Mesenchymal stem cell (in vitro differentiated cells and primary cell): ENCODE measurements around the gene SYT15.

Experiments
- DNase-seq: peaks from one replicate; pipeline ENCODE4 v3.0.0-alpha.2; 2013
- H2AFZ ChIP-seq: one replicate; pipeline ENCODE4 v1.6.1; 2013; ENCODE audit warnings: low read depth, mild to moderate bottlenecking, control low read depth, inconsistent platforms, low read length, moderate library complexity
- H2AK5ac ChIP-seq: 2 replicates; pipeline ENCODE4 v1.6.1; 2013; ENCODE audit warnings: low read length, moderate library complexity, mild to moderate bottlenecking, inconsistent platforms; ENCODE audit not compliant: severe bottlenecking
- H2BK120ac ChIP-seq: one replicate; pipeline ENCODE4 v1.6.1; 2013; ENCODE audit warnings: low read depth, mild to moderate bottlenecking, inconsistent platforms, low read length, moderate library complexity
- H2BK12ac ChIP-seq, 2 experiments: one replicate each; pipeline ENCODE4 v1.6.1; 2013; ENCODE audit warnings: inconsistent platforms in 2 of 2, low read length in 2 of 2, mild to moderate bottlenecking in 2 of 2, moderate library complexity in 2 of 2, control low read depth in 1 of 2
- H2BK15ac ChIP-seq: one replicate; pipeline ENCODE4 v1.6.1; 2013; ENCODE audit warnings: mild to moderate bottlenecking, low read depth, inconsistent platforms; ENCODE audit not compliant: poor library complexity, severe bottlenecking
- H2BK5ac ChIP-seq: 2 replicates; pipeline ENCODE4 v1.6.1; 2013; ENCODE audit warnings: low read depth, mild to moderate bottlenecking, low read length, control low read depth, inconsistent platforms; ENCODE audit not compliant: poor library complexity, severe bottlenecking
- H3K14ac ChIP-seq, 2 experiments: one replicate each; pipeline ENCODE4 v1.6.1; 2013; ENCODE audit warnings: inconsistent platforms in 2 of 2, low read length in 2 of 2, control low read depth in 1 of 2, mild to moderate bottlenecking in 1 of 2, moderate library complexity in 1 of 2
- H3K18ac ChIP-seq, 2 experiments: one replicate each; pipeline ENCODE4 v1.6.1; 2013; ENCODE audit warnings: inconsistent platforms in 2 of 2, low read length in 2 of 2, control low read depth in 1 of 2, low read depth in 1 of 2, mild to moderate bottlenecking in 1 of 2
- H3K23ac ChIP-seq, 2 experiments: one replicate each; pipeline ENCODE4 v1.6.1; 2013; ENCODE audit warnings: inconsistent platforms in 2 of 2, low read length in 2 of 2, mild to moderate bottlenecking in 2 of 2, moderate library complexity in 2 of 2, control low read depth in 1 of 2
- H3K27ac ChIP-seq: 2 replicates; pipeline ENCODE4 v1.5.1; 2013; ENCODE audit warnings: mild to moderate bottlenecking, moderate library complexity, low read length, control low read depth, inconsistent platforms; ENCODE audit not compliant: poor library complexity, severe bottlenecking
- H3K27me3 ChIP-seq, 2 experiments: 2 replicates each; pipeline versions ENCODE4 v1.6.1 to v1.7.0; 2013; ENCODE audit warnings: low read length in 2 of 2, mild to moderate bottlenecking in 2 of 2, moderate library complexity in 2 of 2, control low read depth in 1 of 2, inconsistent platforms in 1 of 2; ENCODE audit not compliant: control insufficient read depth in 1 of 2, insufficient read depth in 1 of 2
- H3K36me3 ChIP-seq, 2 experiments: 2 replicates each; pipeline versions ENCODE4 v1.6.1 to v1.7.0; 2013; ENCODE audit warnings: low read length in 2 of 2, control low read depth in 1 of 2, inconsistent platforms in 1 of 2, low read depth in 1 of 2, mild to moderate bottlenecking in 1 of 2; ENCODE audit not compliant: insufficient read depth in 2 of 2, control insufficient read depth in 1 of 2
- H3K4ac ChIP-seq, 2 experiments: one replicate each; pipeline ENCODE4 v1.6.1; 2013; ENCODE audit warnings: inconsistent platforms in 2 of 2, low read length in 2 of 2, mild to moderate bottlenecking in 2 of 2, moderate library complexity in 2 of 2, control low read depth in 1 of 2, low read depth in 1 of 2
- H3K4me1 ChIP-seq: 2 replicates; pipeline ENCODE4 v1.6.1; 2013; ENCODE audit warnings: low read depth, low read length, control low read depth; ENCODE audit not compliant: control insufficient read depth, insufficient read depth
- H3K4me2 ChIP-seq: 2 replicates; pipeline ENCODE4 v1.6.1; 2013; ENCODE audit warnings: low read length, mild to moderate bottlenecking, inconsistent platforms; ENCODE audit not compliant: poor library complexity, severe bottlenecking
- H3K4me3 ChIP-seq, 2 experiments: 2 replicates each; pipeline versions ENCODE4 v1.5.1 to v1.7.0; 2013; ENCODE audit warnings: low read length in 2 of 2, mild to moderate bottlenecking in 2 of 2, control low read depth in 1 of 2, low read depth in 1 of 2; ENCODE audit not compliant: insufficient read depth in 1 of 2
- H3K79me1 ChIP-seq: replicated peaks from 2 replicates; pipeline ENCODE4 v1.6.1; 2013; ENCODE audit warnings: mild to moderate bottlenecking, control low read depth, low read length, inconsistent platforms; ENCODE audit not compliant: poor library complexity, severe bottlenecking
- H3K9ac ChIP-seq: 2 replicates; pipeline ENCODE4 v1.7.0; 2013; ENCODE audit warnings: mild to moderate bottlenecking, low read length, moderate library complexity
- H3K9me3 ChIP-seq: 2 replicates; pipeline ENCODE4 v1.7.0; 2013; ENCODE audit warnings: mild to moderate bottlenecking, low read length; ENCODE audit not compliant: control insufficient read depth
- H4K8ac ChIP-seq: one replicate; pipeline ENCODE4 v1.6.1; 2013; ENCODE audit warnings: inconsistent platforms, mild to moderate bottlenecking, low read length, moderate library complexity
- H4K91ac ChIP-seq: one replicate; pipeline ENCODE4 v1.6.1; 2013; ENCODE audit warnings: mild to moderate bottlenecking, low read length, inconsistent platforms
- WGBS: methylation state at CpG from one replicate; pipeline ENCODE4 v1.1.7; 2013; ENCODE audit warnings: mixed read lengths; 5-methylcytosine and 5-hydroxymethylcytosine counted together

The SYT15 gene

DNA sequence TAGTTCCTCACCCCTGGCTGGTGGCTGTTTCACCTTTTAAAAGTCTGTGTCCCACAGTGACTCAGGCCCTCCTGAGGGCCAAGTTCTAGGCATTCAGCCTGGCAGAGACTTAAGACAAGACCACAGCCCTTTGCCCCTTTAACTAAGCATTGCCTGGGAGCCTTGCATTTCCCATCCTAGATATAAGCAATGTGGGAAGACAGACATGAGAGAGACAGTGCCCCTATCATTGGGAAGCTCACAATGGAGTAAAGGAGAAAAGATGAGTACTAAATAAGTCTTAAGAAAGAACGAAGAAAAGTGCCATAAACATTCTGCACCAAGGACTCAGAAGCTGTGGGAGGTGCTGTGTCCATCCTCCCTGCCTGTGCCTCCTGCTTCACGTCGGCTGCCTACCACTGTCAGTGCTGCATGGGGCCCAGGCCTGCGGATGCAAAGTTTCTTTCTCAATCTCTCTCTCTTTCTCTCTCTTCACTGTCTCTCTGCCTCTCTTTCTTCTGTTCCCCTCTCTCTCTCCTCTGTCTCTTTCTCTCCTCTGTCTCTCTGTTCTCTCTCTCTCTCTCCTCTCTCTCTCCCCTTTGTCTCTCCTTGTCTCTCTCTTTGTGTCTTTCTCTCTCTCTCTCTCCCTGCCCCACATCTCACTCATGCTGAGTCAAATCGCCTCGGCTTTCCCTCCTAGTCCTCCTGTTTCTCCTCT, 44.0 kb upstream of the SYT15 start:
- Histone ChIP-seq H2BK5ac (no peak overlapping the region), H3K27ac (no peak overlapping the region)

GRCh38 chr10:46536171-46536570, 42.8 kb upstream of the SYT15 start:
- Histone ChIP-seq H2BK12ac (no peak overlapping the region), H4K91ac (no peak overlapping the region), H2BK15ac (no peak overlapping the region), H3K36me3 (no peaks in the 10 kb centered on the region), H3K9ac (no peak overlapping the region), H4K8ac (no peak overlapping the region), H3K9me3 (no peaks in the 10 kb centered on the region), H3K4me1 (peaks cover 22% of the 10 kb centered on the region), H3K27ac (no peak overlapping the region), H3K4ac (no peak overlapping the region), H3K79me1 (no peaks in the 10 kb centered on the region), H3K23ac (no peak overlapping the region), H2AK5ac (peak overlapping the region; percentile 18), H2BK120ac (no peak overlapping the region), H2AFZ (no peak overlapping the region), H3K14ac (no peak overlapping the region), H3K27me3 (peaks cover 0 to 63% of the 10 kb centered on the region in 2 experiments), H3K4me3 (no peak overlapping the region), H2BK5ac (no peak overlapping the region), H3K18ac (no peak overlapping the region), H3K4me2 (no peak overlapping the region)
- 87% methylated on average over 6 of the region's 6 CpGs for WGBS
- DNase-seq = no peak

More for the DNA sequence above, 44.0 kb upstream of the SYT15 start:
- Histone ChIP-seq H3K9ac (no peak overlapping the region), H3K79me1 (no peaks in the 10 kb centered on the region), H4K8ac (no peak overlapping the region), H3K4me1 (peaks cover 11% of the 10 kb centered on the region), H3K14ac (peak overlapping the region in 1 of 2 experiments; percentile 0), H4K91ac (no peak overlapping the region), H2BK12ac (no peak overlapping the region), H3K9me3 (no peaks in the 10 kb centered on the region), H3K4me3 (no peak overlapping the region), H3K18ac (no peak overlapping the region), H2AK5ac (no peak overlapping the region), H2AFZ (no peak overlapping the region), H3K36me3 (no peaks in the 10 kb centered on the region), H3K27me3 (peaks cover 0 to 57% of the 10 kb centered on the region in 2 experiments), H2BK15ac (no peak overlapping the region), H3K23ac (no peak overlapping the region), H2BK120ac (no peak overlapping the region), H3K4ac (no peak overlapping the region), H3K4me2 (no peak overlapping the region)
- no peak for DNase-seq
- 71% methylated on average over 6 of the region's 6 CpGs for WGBS

DNA sequence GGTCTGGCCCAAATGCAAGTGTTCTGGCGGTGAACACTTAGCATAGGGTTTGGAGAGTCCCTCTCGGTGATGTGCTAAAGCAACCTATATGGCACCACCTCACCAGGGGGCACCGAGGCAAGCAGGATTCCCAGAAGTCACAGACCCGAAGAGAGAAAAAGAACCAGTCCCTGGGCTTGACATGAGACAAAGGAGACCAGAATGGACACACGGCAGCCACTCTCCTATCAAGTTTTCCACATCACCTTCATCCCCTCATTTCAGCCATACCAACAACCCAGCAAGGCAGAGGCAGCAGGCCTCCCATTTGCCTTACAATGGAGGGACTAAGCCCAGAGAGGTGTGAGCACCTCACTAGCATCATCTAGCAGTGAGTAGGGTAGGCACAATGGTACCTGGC, 42.1 kb upstream of the SYT15 start:
- H3K4me1 ChIP-seq = peaks cover 23% of the 10 kb centered on the region
- no peak overlapping the region for H2BK12ac ChIP-seq
- no peak overlapping the region for H2BK5ac ChIP-seq
- H3K4me2 ChIP-seq = no peak overlapping the region
- no peak overlapping the region for H3K9ac ChIP-seq
- no peak overlapping the region for H2AFZ ChIP-seq
- H2BK15ac ChIP-seq = no peak overlapping the region
- peaks cover 0 to 62% of the 10 kb centered on the region in 2 experiments for H3K27me3 ChIP-seq
- no peak overlapping the region for H3K4ac ChIP-seq
- H4K8ac ChIP-seq = no peak overlapping the region
- no peak for DNase-seq
- no peak overlapping the region for H2BK120ac ChIP-seq
- WGBS = 76% methylated on average over 5 of the region's 5 CpGs
- no peaks in the 10 kb centered on the region for H3K36me3 ChIP-seq
- H3K18ac ChIP-seq = no peak overlapping the region
- H3K79me1 ChIP-seq = no peaks in the 10 kb centered on the region
- H3K23ac ChIP-seq = no peak overlapping the region
- no peaks in the 10 kb centered on the region for H3K9me3 ChIP-seq
- no peak overlapping the region for H4K91ac ChIP-seq
- peak overlapping the region in 1 of 2 experiments; percentile 46 for H3K14ac ChIP-seq
- H3K27ac ChIP-seq = no peak overlapping the region
- no peak overlapping the region for H3K4me3 ChIP-seq
- peak overlapping the region; percentile 4 for H2AK5ac ChIP-seq

GRCh38 chr10:46537309-46537708, 41.6 kb upstream of the SYT15 start:
- Histone ChIP-seq H3K79me1 (no peaks in the 10 kb centered on the region), H3K4me3 (no peak overlapping the region), H3K4me1 (peaks cover 26% of the 10 kb centered on the region), H3K36me3 (no peaks in the 10 kb centered on the region), H2BK5ac (no peak overlapping the region), H3K27me3 (peaks cover 0 to 67% of the 10 kb centered on the region in 2 experiments), H2BK15ac (no peak overlapping the region), H3K18ac (no peak overlapping the region), H3K27ac (no peak overlapping the region), H3K4ac (no peak overlapping the region), H2AK5ac (peak overlapping the region; percentile 6), H3K9ac (no peak overlapping the region), H3K9me3 (no peaks in the 10 kb centered on the region), H3K4me2 (no peak overlapping the region), H2BK12ac (no peak overlapping the region), H4K8ac (no peak overlapping the region), H3K14ac (no peak overlapping the region), H2BK120ac (no peak overlapping the region), H2AFZ (no peak overlapping the region), H4K91ac (no peak overlapping the region), H3K23ac (no peak overlapping the region)
- no peak for DNase-seq
- 92% methylated on average over 3 of the region's 5 CpGs for WGBS
